Measurements from ENCODE around the gene SCUBE3.

The SCUBE3 gene

DNA sequence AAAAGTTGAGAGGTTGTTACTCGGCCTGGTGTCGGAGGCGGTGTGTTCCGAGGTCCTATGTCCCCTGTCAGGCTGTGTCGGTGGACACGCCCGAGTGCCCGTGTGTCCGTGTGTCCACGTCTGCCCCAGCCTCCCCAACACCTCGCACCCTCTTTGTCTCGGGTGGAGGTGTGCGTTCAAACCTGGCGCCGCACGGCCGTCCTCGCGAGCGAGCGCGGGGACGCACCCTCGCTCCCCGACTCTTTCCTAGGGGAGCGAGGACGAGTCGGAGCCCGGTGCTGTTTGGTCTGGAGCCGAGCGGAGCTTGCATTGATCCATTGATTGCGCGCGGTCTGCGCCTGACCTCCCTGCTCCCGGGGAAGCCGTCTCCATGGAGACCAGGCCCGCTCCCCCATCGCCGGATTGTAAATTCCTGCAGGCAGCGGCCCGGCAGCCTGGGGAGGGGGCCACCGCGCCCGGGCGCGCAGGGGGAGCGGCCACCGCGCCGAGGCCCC lies 411 bp upstream of the SCUBE3 start:
- DNase-seq (ENCODE audit: low read depth in 2 of 2) = no peak

GRCh38 chr6:35214869-35215664 lies 1.3 kb downstream of the SCUBE3 start:
- DNase-seq (ENCODE audit: low read depth in 2 of 2) = no peak

- no peak for DNase-seq (ENCODE audit: low read depth in 2 of 2)
Measured at GRCh38 chr6:35215665-35216411, 2.1 kb downstream of the SCUBE3 start.

- no peak for DNase-seq (ENCODE audit: low read depth in 2 of 2)
Measured at GRCh38 chr6:35216412-35216732, 2.6 kb downstream of the SCUBE3 start.

GRCh38 chr6:35216851-35217811 lies 3.4 kb downstream of the SCUBE3 start:
- no peak for DNase-seq (ENCODE audit: low read depth in 2 of 2)

DNA sequence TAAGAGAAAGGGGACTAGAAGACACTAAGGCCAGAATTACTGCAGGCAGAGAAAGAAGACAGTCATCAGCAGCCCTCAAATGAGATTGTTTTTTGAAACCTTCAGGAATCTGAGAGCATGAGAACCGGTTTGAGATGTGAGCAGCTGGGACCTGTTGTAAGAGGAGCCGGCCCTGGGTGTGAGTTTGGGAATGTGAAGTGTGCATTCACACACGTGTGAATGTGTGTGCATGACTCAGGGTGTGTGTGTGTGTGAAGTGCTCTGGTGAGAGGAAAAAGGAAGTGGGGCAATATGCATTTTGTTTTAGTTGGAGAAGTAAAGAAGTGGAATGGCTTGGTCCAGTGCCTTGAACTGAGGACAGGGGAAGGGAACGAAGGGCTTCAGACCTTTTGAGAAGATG lies 4.3 kb downstream of the SCUBE3 start:
- no peak for DNase-seq (ENCODE audit: low read depth in 2 of 2)

DNA sequence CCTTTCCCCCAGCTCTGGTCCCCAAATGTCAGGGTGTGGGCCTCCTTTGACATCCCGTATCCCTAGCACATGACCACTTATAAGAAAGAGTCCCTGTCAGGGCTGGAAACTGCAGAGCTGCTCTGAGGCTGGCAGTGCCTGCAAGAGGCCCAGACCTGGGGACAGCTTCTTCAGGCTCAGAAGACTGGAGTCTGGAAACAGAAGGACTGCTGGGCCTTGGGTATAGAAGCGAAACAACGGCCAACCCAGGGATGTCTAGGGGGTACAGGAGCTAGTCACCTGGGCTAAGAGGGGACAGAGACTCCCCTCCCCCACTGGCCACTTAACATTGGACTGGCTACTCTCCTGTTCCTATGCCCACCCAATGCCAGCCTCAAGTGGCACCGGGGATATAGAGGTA lies 4.7 kb downstream of the SCUBE3 start:
- DNase-seq (ENCODE audit: low read depth in 2 of 2) = no peak

- no peak for DNase-seq (ENCODE audit: low read depth in 2 of 2)
Measured at GRCh38 chr6:35219683-35220326, 6.0 kb downstream of the SCUBE3 start.

DNA sequence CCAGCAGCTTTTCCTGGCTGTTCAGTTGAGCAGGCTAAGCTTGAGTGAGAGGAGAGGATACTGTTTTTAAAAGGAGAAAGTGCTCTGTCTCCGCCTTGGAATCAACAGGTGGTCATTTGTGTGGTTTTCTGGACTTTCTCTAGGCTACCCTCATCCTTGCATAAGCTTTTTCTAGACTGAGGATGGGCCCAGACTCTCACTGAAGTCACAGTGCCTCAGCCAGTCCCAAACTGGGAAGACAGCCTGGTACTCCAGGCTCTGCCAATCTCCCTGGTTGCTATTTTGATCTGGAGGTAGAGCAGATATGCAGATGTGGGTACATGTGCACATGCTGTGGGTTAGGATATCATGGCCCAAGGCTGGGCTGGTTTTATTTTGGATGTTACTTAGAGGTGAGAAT lies 7.0 kb downstream of the SCUBE3 start:
- no peak for DNase-seq (ENCODE audit: low read depth in 2 of 2)

DNA sequence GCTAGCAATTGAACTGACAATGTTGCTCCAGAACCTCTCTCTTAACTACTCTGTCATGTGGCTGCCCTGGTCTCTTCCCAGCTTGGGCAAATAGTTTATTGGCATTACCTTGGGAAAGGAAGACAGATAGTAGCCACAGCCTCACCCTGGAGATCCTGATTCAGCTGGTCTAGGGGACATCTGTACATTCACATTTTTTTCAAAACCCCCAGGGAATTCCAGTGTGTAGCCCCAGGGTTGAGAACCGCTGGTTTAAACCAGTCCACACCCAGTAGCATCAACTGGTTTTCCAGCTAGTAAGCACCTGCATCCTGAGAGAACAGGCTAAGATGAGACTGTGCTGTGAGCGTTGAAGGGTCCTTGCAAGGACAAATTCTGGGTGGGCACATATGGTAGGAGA lies 9.6 kb downstream of the SCUBE3 start:
- DNase-seq (ENCODE audit: low read depth in 2 of 2) = no peak

DNA sequence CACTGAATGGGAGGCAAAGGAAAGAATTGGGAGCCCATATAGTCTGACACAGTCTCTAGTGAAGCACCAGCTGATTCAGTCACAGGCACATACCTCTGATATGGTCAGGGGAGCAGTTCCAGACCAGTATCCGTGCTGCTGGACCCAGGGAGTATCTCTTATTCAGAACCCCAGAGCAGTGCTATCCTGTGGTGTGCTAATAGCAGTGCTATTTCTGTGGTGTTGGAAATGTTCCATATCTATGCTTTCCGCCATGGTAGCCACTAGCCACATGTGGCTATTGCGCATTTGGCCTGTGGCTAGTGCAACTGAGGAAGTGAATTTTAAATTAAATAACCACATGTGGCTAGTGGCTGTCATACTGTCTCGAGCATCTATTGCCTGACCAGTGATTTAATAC lies 11.0 kb downstream of the SCUBE3 start:
- DNase-seq (ENCODE audit: low read depth in 2 of 2) = no peak

- DNase-seq (ENCODE audit: low read depth in 2 of 2) = no peak
Measured at GRCh38 chr6:35228481-35228880, 14.7 kb downstream of the SCUBE3 start.

DNA sequence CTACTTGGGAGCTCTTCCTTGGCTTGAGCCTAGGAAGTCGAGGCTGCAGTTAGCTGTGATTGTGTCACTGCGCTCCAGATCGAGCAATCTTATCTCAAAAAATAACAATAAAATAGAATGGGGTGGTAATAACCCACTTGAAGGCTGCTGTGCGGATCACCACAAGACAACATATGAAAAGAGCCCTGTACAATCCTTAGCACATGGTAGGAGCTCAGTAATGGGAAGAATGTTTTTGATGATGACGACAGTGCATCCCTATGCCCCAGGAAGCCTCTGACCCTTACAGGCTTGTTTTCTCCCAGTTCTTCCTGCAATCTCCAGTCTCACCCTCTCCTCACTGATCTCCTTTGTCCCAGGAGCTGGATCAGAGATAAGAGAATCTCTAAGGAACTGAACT lies 15.5 kb downstream of the SCUBE3 start:
- DNase-seq (ENCODE audit: low read depth in 2 of 2) = no peak

DNA sequence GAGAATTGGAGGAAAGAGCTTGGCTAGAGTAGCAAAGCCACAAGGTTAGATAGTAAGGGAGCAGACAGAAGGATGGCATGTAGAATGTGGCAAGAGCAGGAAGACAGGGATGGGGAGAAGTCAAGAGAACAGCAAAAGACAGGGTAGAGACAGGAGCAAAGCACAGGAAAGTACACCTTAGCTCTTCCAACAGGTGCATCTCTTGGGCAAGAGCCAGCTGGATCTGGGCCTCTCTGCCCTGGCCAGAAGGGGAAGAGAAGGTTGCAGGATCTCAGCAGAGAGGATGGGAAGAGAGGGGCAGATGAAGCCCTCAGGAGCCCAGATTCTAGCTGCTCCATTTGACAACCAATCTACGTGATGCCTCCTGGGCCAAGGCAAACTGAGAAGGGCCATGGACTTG lies 16.7 kb downstream of the SCUBE3 start:
- no peak for DNase-seq (ENCODE audit: low read depth in 2 of 2)

DNA sequence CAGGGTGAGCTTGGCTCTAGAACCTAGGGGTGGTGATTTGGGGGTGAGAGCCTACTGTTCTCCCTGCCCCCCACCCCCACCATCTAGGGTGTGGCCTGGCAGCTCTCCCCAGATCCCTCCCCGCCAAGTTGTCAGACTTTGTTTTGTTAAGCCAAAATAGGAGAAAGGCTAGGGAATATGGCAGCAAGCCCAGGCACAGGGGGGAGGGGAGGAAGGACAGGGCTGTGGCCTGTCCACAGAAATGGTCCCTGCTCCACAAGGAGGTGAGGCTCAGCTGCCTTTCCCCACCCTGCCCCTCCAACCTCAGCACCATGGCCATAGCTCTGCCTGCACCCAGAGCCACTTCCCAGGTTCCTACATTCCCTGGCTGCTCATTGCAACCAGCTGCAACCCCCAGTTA lies 17.2 kb downstream of the SCUBE3 start:
- no peak for DNase-seq (ENCODE audit: low read depth in 2 of 2)

DNA sequence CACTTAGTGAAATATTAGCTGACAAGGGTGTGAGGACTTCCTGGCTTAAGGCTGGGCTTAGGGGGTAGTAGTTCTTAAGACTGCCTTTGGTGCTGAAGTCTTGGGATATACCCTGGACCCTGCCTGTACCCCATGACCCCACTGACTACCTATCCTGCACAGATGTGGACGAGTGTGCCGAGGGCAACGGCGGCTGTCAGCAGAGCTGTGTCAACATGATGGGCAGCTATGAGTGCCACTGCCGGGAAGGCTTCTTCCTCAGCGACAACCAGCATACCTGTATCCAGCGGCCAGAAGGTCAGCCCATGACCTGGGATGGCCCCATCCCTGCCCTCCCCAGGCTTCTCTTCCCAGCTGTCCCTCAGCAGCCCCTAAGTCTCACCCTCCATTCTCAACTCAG lies 17.8 kb downstream of the SCUBE3 start:
- no peak for DNase-seq (ENCODE audit: low read depth in 2 of 2)

- DNase-seq (ENCODE audit: low read depth in 2 of 2) = no peak
Measured at GRCh38 chr6:35234901-35235300, 21.1 kb downstream of the SCUBE3 start.

GRCh38 chr6:35236223-35236622 lies 22.5 kb downstream of the SCUBE3 start:
- DNase-seq (ENCODE audit: low read depth in 2 of 2) = no peak

GRCh38 chr6:35237476-35237875 lies 23.7 kb downstream of the SCUBE3 start:
- DNase-seq (ENCODE audit: low read depth in 2 of 2) = no peak

- no peak for DNase-seq (ENCODE audit: low read depth in 2 of 2)
Measured at GRCh38 chr6:35238843-35239289, 25.1 kb downstream of the SCUBE3 start.

DNA sequence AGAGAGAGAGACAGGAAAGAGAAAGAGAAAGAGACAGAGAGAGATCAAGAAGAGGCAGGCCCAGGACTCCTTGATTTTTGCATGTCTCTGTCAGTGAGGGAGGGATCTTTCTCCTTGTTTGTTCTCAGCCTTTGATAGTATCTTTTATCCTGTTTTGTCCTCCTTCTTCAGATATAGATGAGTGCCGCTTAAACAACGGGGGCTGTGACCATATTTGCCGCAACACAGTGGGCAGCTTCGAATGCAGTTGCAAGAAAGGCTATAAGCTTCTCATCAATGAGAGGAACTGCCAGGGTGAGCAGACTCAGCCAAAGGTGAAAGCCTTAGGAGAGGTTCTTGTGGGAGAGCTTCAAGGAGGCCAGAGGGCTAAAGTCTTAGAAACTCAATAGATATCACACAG lies 25.8 kb downstream of the SCUBE3 start:
- DNase-seq (ENCODE audit: low read depth in 2 of 2) = no peak
